HepG2 (cell line): ENCODE results near the gene TAS2R13. TPM values are rescaled to one million over a fixed set of nuclear protein-coding genes. Genes with fewer than 3 reads are reported as not detected.

Source experiments
- AKAP8 ChIP-seq: sonication (generic); formaldehyde crosslinking; IDR thresholded peaks from 2 replicates; pipeline ENCODE4 v1.5.1; 2020; ENCODE audit warnings: mild to moderate bottlenecking, missing genetic modification reagents
- FOXA1 ChIP-seq, 2 experiments: fragments of 450-650 bp in 1 of 2; sonication (generic) in 1 of 2; formaldehyde crosslinking in 1 of 2; IDR thresholded peaks; 2 replicates each; pipeline versions ENCODE4 v1.4.0 to v1.6.1; 2016 to 2020; ENCODE audit warnings: missing genetic modification reagents in 1 of 2
- IKZF1 ChIP-seq: fragments of 450-650 bp; IDR thresholded peaks from 2 replicates; pipeline ENCODE4 v1.7.1; 2016
- IKZF4 ChIP-seq: sonication (generic); formaldehyde crosslinking; IDR thresholded peaks from 2 replicates; pipeline ENCODE4 v1.5.1; 2020; ENCODE audit warnings: borderline replicate concordance, mild to moderate bottlenecking, low read depth, missing genetic modification reagents; ENCODE audit errors: not compliant biosample characterization
- TP53 ChIP-seq: sonication (generic); formaldehyde crosslinking; conservative IDR thresholded peaks from 2 replicates; pipeline ENCODE4 v1.4.0; 2020; ENCODE audit warnings: missing genetic modification reagents
- ZNF232 ChIP-seq: sonication (generic); formaldehyde crosslinking; IDR thresholded peaks from 2 replicates; pipeline ENCODE4 v1.4.0; 2020; ENCODE audit warnings: missing genetic modification reagents, borderline replicate concordance
- ZNF75D ChIP-seq: sonication (generic); formaldehyde crosslinking; IDR thresholded peaks from 2 replicates; pipeline ENCODE4 v1.8.1; 2023; ENCODE audit warnings: missing genetic modification reagents, mild to moderate bottlenecking, borderline replicate concordance
- ZNF776 ChIP-seq: sonication (generic); formaldehyde crosslinking; IDR thresholded peaks from 2 replicates; pipeline ENCODE4 v1.4.0; 2020; ENCODE audit warnings: mild to moderate bottlenecking, missing genetic modification reagents
- ZNF790 ChIP-seq: sonication (generic); formaldehyde crosslinking; IDR thresholded peaks from 2 replicates; pipeline ENCODE4 v1.8.0; 2022; ENCODE audit warnings: missing genetic modification reagents, mild to moderate bottlenecking, borderline replicate concordance
- ZNF83 ChIP-seq: sonication (generic); formaldehyde crosslinking; IDR thresholded peaks from 2 replicates; pipeline ENCODE4 v1.4.0; 2020; ENCODE audit warnings: missing genetic modification reagents, mild to moderate bottlenecking, borderline replicate concordance
- polyA plus RNA-seq, 8 experiments: library from polyadenylated mRNA; depleted of rRNA in 3 of 8; stranded (reverse) in 7 of 8; unstranded in 1 of 8; fragments of >200 nt; fragmentation: Illumina TruSeq in 4 of 8; extraction: Trizol in 4 of 8; gene quantifications; 2 replicates each; pipeline versions ENCODE4 v1.2.1 to v1.2.3, GENCODE V29; 2011 to 2016; ENCODE audit warnings: low read depth in 4 of 8, missing spikeins in 1 of 8, mixed read lengths in 1 of 8; ENCODE audit not compliant: insufficient read depth in 1 of 8
- total RNA-seq, 5 experiments: library from RNA; depleted of rRNA; stranded (reverse); fragments of >200 nt; fragmentation: Illumina TruSeq; extraction: Trizol; gene quantifications; 2 replicates each; pipeline ENCODE4 v1.2.3, GENCODE V29; 2016; ENCODE audit warnings: low read depth in 1 of 5
- TF ChIP-seq, protein P1 (sequence below), 2 experiments: fragments of 450-650 bp in 1 of 2; sonication (generic) in 1 of 2; formaldehyde crosslinking in 1 of 2; IDR thresholded peaks; 2 replicates each; pipeline versions ENCODE4 v1.6.1 to v1.8.0; 2016 to 2022; ENCODE audit warnings: antibody characterized with exemption in 1 of 2, mild to moderate bottlenecking in 1 of 2, missing genetic modification reagents in 1 of 2
- TF ChIP-seq, protein P2 (sequence below): sonication (generic); formaldehyde crosslinking; IDR thresholded peaks from 2 replicates; pipeline ENCODE4 v1.5.1; 2020; ENCODE audit warnings: missing genetic modification reagents, mild to moderate bottlenecking, borderline replicate concordance
- TF ChIP-seq, protein P3 (sequence below): sonication (generic); formaldehyde crosslinking; IDR thresholded peaks from 2 replicates; pipeline ENCODE4 v1.5.1; 2020; ENCODE audit warnings: mild to moderate bottlenecking, moderate library complexity, missing genetic modification reagents
- TF ChIP-seq, protein P4 (sequence below): sonication (generic); formaldehyde crosslinking; IDR thresholded peaks from 2 replicates; pipeline ENCODE4 v1.5.1; 2020; ENCODE audit warnings: missing genetic modification reagents, mild to moderate bottlenecking, borderline replicate concordance

Gene TAS2R13
- total and polyA plus RNA-seq, 2 of the 13 experiments (the other 11 are each of a cell fraction or from before 2014, with no cell fraction given), result 0.33 to 1.3 TPM

DNA sequence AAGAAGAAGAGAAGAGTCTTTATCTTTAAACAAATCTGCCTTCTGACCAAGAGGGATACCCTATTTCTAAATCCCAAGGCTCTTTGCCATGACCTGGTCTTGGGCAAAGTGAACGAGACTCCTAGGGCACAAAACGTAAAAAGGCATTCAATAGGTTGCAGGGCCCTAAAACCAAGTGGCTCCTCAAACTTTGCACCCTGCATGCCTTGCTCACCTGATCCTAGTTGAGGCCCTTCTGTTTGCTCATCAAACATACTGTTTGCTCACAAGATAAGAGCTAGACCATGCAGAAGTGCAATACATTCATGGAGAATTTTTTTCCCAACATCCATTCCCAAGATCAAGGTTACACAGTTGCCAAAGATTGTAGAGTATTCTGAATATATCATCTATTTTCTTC, 17.4 kb downstream of the TAS2R13 start (continued):
- TF ChIP-seq, protein P1, sequence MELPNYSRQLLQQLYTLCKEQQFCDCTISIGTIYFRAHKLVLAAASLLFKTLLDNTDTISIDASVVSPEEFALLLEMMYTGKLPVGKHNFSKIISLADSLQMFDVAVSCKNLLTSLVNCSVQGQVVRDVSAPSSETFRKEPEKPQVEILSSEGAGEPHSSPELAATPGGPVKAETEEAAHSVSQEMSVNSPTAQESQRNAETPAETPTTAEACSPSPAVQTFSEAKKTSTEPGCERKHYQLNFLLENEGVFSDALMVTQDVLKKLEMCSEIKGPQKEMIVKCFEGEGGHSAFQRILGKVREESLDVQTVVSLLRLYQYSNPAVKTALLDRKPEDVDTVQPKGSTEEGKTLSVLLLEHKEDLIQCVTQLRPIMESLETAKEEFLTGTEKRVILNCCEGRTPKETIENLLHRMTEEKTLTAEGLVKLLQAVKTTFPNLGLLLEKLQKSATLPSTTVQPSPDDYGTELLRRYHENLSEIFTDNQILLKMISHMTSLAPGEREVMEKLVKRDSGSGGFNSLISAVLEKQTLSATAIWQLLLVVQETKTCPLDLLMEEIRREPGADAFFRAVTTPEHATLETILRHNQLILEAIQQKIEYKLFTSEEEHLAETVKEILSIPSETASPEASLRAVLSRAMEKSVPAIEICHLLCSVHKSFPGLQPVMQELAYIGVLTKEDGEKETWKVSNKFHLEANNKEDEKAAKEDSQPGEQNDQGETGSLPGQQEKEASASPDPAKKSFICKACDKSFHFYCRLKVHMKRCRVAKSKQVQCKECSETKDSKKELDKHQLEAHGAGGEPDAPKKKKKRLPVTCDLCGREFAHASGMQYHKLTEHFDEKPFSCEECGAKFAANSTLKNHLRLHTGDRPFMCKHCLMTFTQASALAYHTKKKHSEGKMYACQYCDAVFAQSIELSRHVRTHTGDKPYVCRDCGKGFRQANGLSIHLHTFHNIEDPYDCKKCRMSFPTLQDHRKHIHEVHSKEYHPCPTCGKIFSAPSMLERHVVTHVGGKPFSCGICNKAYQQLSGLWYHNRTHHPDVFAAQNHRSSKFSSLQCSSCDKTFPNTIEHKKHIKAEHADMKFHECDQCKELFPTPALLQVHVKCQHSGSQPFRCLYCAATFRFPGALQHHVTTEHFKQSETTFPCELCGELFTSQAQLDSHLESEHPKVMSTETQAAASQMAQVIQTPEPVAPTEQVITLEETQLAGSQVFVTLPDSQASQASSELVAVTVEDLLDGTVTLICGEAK (IDR thresholded peaks at IDR 0.05), result no peak
- TF ChIP-seq, protein P1 (CRISPR knock-in tag; IDR thresholded peaks at IDR 0.05), result no peak; the same call in 1 of the 2 replicates
- no peak for TF ChIP-seq TP53 (CRISPR knock-in tag)
- TF ChIP-seq ZNF790 (CRISPR knock-in tag), result no peak
- TF ChIP-seq IKZF4 (CRISPR knock-in tag), result no peak
- no peak for TF ChIP-seq ZNF83
- TF ChIP-seq, protein P2, sequence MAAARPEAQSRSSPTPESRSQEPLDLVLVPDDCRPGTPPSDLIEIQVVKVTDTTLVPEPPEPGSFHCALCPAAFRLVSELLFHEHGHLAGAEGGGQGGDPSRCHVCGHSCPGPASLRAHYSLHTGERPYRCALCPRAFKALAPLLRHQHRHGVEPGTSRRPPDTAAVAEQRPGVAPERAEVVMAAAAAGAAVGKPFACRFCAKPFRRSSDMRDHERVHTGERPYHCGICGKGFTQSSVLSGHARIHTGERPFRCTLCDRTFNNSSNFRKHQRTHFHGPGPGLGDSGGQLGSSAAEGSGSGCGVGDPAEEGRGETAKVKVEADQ (CRISPR knock-in tag), result peak; percentile 86; the same call in 1 of the 2 replicates
- TF ChIP-seq FOXA1 (IDR thresholded peaks at IDR 0.05), result peak; percentile 77
- TF ChIP-seq FOXA1 (CRISPR knock-in tag; IDR thresholded peaks at IDR 0.05), result peak; percentile 99
- no peak for TF ChIP-seq IKZF1
- peak; percentile 43; the same call in 1 of the 2 replicates for TF ChIP-seq AKAP8 (CRISPR knock-in tag)
- TF ChIP-seq ZNF776 (CRISPR knock-in tag), result no peak
- TF ChIP-seq, protein P3, sequence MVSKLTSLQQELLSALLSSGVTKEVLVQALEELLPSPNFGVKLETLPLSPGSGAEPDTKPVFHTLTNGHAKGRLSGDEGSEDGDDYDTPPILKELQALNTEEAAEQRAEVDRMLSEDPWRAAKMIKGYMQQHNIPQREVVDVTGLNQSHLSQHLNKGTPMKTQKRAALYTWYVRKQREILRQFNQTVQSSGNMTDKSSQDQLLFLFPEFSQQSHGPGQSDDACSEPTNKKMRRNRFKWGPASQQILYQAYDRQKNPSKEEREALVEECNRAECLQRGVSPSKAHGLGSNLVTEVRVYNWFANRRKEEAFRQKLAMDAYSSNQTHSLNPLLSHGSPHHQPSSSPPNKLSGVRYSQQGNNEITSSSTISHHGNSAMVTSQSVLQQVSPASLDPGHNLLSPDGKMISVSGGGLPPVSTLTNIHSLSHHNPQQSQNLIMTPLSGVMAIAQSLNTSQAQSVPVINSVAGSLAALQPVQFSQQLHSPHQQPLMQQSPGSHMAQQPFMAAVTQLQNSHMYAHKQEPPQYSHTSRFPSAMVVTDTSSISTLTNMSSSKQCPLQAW, result peak; percentile 92
- TF ChIP-seq ZNF75D, result no peak
- TF ChIP-seq ZNF232, result no peak
- TF ChIP-seq, protein P4, sequence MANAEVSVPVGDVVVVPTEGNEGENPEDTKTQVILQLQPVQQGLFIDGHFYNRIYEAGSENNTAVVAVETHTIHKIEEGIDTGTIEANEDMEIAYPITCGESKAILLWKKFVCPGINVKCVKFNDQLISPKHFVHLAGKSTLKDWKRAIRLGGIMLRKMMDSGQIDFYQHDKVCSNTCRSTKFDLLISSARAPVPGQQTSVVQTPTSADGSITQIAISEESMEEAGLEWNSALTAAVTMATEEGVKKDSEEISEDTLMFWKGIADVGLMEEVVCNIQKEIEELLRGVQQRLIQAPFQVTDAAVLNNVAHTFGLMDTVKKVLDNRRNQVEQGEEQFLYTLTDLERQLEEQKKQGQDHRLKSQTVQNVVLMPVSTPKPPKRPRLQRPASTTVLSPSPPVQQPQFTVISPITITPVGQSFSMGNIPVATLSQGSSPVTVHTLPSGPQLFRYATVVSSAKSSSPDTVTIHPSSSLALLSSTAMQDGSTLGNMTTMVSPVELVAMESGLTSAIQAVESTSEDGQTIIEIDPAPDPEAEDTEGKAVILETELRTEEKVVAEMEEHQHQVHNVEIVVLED (CRISPR knock-in tag), result peak; percentile 47; the same call in 1 of the 2 replicates
